NCI-H446 treated with DMSO at 0.1 percent for 48 hours (cell line): ENCODE results near the gene DPCD.
"Not testable (repeated sequence)": the region's sequence is repeated elsewhere in the genome, so short reads cannot be mapped to it uniquely, and the experiment has no call there.

Experiments used
- DNase-seq: peaks from one replicate; lab custom pipeline; 2025; lab: John Stamatoyannopoulos, UW

The DPCD gene

DNA sequence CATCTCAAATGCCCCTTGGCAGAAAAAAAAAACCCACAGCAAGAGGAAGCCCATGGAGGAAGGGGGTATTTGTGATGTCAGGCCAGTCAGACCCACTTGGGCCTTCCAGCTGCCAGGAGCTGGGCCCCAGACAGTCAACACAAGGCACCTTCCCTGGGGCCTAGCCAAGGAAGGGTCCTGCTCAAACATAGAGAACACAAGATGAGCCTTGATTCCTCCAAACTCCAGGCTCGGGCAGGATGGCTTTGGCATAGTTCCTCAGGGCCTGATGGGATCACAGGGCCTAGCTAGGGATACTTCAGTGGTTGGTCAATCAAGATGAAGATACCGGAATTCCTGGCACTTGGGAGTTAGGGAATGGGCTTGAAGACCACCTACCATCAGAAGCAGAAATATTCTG lies 30.8 kb downstream of the DPCD start:
- DNase-seq, result no peak

DNA sequence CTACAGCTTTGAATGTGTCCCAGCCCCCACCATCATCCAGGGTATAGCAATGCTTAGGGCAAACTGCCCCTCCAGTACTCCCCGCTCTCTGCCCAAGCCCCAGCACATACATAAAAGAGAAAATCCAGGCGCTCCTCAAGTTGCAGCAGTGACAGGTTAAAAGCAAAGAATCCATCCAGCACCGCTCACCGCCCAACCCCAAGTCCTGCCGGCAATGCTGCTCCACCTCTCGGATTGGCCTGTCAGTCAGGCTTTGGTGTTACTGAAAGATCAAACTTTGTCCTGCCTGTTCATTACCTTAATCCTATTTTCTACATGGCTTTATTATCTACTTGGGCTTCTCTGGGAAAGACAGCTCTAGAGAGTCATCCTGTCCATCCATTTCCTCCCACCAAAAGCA lies 31.9 kb downstream of the DPCD start:
- DNase-seq, result no peak

DNA sequence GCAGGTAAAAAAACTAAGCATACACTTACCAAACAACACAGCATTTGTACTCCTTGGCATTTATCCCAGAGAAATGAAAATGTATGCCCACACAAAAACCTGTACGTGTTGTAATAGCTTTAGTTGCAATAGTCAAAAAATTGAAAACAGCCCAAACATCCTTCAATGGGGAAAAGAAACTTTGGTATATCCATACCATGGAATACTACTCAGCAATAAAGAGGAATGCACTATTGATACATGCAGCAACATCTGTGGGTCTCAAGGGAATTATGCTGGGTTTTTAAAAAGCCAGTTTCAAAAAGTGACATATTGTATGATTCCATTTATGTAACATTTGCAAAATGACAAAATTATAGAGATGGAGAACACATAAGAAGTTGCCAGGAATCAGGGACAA lies 35.4 kb downstream of the DPCD start:
- DNase-seq, result no peak

DNA sequence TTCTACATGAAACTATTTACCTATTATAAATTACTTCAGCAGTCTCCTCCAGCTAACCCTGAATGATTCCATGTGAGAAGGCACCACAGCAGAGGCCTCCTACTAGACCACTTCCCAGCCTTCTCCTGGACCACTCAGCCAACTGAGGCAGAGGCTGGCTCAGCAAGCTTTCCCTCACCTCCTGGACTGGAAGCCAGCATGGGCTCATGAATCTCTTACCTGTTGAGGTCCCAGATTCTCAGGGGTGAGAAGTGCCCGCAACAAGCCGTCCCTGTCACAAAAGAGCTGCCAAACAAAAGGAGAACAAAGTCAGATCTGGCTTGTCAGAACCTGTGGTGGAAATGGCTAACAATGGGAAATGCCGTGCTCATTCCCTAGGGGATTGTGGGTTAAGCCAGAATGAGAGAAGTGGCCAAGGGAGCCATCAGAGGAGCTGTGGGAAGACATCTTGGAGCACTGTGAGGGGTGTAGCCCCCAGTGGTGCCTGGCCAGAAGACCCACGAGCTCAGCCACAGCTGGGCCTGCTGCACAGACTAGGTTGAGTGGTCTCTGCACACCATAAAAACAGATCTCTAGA lies 36.5 kb downstream of the DPCD start:
- DNase-seq, result no peak

DNA sequence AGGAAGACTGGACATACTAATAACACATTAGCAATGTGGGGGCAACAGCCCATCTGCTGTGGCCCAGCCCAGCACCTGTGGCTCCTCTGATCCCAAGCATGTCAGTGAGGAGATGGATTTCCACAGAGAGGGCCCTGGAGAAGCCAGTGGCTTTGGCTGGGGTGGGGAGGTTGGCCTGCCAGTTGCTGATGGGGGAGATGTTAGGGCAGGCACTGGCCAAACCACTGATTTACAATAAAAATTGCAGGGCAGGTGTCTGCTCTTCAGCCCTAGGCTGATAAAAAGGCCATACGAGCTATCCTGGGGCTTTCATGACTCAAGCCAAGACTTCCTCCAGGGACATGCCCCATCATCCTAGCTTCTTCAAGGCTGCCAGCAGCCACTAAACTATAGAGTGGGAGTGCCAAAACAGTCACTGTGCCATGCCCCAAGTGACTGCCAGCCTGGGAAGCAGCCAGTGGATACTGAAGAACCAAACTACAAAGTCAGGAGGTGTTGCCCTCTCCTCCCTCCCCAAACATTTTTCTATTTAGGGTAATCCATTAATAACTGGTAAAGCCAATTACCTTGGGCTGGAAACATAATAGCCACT lies 37.8 kb downstream of the DPCD start:
- peak; percentile 10 for DNase-seq

DNA sequence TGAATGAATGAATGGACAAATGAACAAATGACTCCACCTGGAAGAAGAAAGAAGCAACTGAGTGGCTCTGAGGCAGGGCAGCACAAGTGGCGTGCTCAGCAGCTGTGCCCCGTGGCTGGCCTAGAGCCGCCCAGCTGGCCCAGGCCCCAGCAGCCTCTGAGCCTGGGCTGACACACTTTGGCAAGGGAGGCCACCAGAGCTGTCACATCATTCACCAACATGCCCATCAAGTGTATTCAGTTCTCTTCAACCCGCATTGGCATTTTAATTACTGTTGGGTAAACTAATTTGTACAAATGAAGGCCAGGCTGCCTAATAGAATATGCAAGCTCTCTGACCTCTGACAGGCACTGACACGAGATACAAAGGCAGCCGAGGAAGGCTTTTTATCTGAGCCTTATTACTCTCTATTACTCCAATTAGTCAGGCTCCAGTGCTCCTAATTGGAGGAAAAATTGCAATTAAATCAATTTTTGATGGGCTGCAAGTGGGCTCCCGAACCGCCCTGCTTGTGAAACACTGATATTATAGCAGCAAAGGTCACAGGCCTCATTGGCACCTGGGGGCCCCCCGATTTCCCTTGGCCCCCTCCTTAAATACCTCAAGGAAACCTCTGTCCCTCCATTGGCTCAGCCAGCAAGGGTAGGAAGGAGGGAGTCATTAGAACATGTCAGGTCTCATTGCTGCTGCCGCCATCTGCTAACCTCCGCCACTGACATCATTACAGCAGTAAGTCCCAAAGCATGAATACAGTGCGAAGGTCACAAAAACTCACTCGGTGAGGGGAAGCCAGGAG lies 41.9 kb downstream of the DPCD start:
- DNase-seq, result no peak

DNA sequence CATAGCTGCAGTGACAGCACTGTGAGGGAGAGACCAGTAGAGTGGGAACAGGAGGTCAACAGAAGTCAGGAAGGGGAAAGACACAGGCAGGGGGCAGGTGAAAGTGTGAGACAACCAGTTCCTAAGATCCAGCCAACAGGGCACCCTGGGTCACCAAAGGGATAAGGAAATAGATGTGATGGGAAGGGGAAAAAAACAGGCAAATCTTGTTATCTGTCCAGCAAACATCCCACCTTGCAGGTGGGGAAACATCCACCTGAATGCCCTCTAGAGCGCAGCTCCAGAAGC lies 42.5 kb downstream of the DPCD start:
- DNase-seq, result no peak

DNA sequence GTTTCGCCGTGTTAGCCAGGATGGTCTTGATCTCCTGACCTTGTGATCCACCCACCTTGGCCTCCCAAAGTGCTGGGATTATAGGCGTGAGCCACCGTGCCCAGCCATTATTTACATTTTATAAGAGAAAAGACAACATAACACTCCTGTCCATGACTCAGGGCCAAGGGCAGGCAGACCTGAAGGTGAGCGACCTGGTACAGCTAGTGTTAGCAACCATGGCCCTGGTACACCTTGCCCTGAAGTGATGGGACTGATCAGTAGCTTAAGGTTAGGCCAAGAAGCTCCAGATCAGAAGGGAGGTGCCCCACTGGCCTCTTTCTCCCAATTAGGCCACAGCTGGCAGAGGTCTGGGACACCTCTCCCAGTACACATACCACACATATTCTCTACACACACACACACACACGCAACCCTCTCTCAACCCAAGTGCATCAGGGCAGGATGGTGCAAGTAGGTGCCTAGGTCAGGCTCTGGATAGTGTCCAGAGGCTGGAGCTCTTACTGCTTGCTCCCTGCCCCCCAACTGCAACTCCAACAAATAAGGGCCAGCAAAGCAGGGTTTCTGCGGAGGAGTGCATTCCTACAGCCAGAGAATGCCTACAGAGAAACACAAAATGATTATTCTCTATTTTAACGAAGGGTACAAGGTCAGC lies 43.8 kb downstream of the DPCD start:
- DNase-seq, result no peak

DNA sequence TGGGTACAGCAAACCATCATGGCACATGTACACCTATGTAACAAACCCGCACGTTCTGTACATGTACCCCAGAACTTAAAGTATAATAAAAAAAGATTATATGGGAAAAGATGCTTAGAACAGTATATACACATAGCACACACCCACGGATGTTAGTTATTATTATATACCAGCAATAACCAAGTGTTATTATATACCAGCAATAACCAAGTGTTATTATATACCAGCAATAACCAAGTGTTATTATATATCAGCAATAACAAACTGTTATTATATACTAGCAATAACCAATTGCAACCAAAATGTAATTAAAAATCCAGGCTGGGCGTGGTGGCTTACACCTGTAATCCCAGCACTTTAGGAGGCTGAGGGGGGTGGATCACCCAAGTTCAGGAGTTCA lies 45.4 kb downstream of the DPCD start:
- not testable (repeated sequence) for DNase-seq

DNA sequence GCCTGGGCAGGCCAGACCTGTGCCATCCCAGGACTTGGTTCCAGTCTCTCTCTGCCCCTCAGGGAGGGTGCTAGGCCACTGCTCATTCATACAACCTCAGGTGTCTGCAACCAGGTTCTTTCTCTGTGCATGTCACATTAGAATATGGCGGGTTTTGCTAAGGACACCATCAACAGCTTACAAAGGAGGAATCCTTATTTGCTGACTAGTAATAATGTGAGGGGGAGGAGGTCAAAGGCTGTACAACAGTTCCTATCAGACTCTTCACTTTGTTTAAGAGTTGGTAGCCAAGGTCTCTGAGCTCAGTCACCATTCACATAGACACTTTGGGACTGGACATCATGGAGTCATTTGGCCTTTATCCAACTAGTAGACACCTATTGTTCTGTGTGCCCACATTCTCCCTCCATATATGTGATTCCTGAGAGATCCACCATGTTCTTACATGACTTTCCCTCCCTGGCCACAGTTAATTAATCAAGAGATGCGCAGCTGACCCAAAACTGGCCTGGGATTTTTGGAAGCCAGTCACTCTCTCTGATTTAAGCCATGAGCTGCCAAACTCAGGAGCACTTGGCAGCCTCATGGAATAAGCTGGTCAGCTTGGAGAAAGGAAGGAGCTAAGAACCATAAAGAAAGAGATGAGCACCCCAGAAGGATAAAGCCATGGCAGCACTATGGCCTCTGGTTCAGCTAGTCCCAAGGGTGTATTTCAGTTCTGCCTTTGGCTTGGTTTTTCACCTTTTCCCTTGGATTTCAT lies 51.2 kb downstream of the DPCD start:
- no peak for DNase-seq

DNA sequence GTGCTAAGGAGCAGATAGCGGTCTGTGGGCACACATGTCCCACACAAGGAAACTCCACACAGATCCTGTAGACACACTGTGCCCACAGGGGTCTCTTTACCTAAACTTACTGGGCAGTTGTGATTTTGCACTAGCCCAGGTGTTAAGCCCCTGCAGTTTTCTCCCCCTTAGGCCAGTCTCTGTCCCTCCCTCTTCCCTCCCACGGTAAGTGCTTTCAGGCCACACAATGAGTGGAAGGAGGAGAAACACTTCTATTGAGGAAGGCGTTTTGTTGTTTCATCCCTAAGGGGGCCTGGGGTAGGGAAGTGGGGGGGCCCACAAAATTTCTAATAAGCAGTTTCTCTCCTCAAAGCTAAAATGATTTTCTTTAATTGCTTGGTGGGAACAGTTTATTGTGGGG lies 55.4 kb downstream of the DPCD start:
- no peak for DNase-seq

DNA sequence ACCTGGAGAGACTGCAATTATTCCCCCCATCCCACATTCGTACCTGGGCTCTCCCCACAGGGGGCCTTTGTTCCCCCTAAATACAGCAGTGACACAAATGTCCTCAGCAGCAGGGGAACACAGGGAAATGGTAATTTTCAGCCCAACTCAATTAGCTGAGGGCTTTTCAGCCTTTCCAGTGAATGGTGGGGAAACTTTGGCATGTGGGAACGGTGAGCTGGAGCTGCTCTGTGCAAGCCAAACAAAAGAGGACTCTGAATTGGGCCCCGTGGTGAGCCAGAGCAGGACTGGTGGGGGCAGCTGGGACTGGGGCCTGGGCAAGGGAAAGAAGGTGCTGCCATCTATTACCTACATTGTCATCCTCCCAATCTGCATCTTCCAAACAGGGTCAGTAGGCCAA lies 55.9 kb downstream of the DPCD start:
- no peak for DNase-seq

DNA sequence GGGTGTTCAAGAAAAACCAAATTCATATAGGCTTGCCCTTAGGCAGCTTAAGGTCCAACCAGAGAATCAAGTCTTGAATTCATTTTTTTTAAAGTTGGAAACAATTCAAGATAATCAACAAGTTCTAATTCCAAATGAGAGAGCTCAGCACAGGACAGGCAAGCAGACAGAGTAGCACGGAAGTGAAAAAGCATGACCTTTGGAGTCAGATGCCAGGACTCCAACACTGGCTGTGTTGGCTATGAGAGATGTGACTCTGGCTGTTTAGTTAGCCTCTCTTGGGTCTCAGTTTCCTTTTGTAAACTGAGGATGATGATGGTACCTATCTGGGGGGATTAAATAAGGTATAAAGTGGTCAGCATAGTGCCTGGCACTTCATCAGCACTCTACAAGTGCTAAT lies 57.5 kb downstream of the DPCD start:
- DNase-seq, result no peak

DNA sequence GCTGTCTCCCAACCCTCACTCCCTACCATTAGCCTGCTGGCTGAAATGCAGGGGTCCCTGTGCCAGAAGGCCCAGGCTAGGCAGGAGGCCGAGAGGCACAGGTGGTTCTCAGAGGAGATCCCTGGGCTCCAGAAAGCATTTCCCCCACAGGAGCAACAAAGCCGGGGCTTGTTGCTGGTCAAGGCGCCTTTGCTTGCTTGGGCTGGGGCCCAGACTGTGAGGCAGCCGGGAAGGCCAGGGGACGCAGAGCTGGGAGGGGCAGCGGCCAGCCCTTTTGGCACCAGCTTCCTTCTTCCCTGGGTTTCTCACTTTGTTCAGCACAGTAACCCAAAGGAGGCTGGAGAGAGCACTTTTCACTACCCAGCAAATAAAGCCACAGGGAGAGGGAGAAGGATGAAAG lies 58.2 kb downstream of the DPCD start:
- DNase-seq, result no peak

DNA sequence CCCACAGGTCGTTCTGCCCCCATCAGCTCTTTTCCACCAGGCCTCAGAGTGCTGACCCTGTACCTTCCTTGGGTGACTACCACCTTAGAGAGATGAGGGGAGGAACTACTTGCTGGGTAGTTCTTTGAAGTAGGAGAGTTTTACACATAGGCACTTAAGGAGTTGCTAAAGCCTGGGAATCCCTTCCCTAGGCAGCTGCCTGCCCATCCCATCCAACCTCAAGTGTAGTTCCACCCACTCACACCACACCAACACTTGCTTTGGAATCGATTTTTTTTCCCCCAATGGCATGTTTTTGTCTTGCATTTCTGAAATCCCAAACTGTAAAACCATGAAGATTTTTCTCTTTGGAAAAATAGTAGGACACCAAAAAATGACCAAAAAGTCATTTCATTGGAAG lies 59.1 kb downstream of the DPCD start:
- DNase-seq, result no peak

DNA sequence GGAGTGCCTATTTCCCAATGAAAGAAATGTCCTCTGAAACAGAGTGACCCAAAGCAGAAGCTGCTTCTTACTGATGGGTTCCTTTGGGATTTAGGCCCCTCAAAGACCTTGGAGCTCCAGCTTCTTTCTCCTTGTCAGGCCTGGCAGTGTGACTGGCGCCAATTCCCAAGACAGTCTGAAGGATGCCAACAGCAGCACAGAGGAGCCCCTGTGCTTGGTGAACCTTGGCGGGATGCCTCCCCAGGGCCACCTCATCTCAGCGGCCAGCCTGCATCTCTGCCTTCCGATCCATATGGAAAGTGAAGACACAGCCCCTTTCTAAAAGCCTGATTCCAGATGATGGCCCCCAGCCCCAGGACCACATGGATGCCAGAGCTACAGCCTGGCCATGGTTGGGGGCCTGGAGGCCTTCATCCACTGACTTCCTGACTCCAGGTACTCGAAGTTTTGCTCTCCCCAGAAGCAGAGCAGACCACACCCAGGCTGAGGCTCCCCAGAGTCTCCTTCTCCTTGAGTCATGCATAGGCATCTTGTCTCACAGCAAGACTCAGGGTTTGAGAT lies 61.5 kb downstream of the DPCD start:
- DNase-seq, result no peak

DNA sequence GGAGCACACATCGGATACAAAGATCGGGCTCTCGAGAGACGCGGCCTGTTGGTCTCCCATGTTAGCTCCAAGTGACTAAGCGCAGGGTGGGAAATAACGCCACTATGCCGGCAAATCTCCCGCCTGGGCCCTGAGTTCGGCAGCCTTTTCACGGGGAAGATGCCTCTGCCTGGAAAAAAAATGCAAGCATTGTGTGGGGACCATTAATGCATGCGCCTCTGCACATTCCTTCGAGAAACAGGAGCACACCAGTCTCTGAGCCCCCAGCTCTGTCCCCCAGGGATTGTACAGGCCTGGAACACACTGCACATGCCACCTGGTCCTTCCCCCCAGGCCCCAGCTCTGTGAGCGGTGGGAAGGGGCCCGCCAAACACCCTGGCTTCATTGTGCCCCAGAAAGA lies 62.7 kb downstream of the DPCD start:
- no peak for DNase-seq

DNA sequence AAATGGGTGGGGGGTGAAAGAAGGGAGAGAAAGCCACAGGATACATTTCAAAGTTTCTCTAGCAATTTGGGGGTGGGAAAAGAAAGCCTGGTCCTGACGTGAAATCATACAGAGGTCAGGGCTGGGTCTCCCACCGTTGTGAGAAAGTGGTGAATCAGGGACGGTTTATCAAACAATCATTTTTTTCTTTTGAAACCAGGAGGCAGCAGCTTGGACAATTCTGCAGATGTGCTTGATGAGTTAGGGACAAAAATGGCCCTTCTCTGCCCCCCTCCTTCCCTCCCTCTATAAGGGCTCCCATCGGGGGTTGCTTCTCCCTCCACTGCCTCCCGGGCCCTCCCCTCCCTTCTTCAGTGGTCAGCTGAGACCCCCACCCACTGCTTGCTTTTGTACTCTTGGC lies 63.2 kb downstream of the DPCD start:
- DNase-seq, result no peak

DNA sequence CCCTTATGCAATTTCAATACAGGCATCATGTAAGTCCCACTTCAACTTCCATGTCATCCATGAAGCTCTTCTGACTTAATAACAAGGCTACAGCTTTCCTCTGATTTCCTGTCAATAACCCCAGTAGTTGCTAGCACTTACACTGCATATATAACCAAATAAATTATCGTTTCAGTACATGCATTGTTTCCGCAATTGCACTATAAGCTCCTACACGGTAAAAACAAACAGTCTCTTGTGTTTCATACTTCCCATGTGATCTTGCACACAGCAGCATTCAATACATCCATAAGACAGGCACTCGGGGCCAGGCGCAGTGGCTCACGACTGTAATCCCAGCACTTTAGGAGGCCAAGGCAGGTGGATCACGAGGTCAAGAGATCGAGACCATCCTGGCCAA lies 65.4 kb downstream of the DPCD start:
- DNase-seq, result no peak

DNA sequence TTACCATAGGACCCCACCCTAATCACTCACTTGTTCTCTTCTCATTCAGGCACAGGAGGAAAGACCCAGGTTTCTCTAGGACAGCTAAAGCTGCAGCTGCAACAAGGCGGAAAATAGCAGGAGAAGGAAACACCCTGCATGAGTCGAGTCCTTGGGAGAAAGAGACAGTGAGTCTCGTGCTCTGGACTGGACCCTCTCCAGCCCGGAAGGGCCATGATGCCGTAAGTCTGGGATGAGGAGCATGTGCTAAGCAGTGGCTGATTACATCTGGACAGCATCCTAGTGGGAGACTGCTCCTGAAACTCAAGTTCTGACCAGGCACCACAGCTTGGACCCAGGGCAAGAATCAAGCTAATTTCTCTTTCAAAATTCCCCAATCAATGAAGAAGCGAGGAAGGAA lies 67.4 kb downstream of the DPCD start:
- DNase-seq, result no peak

DNA sequence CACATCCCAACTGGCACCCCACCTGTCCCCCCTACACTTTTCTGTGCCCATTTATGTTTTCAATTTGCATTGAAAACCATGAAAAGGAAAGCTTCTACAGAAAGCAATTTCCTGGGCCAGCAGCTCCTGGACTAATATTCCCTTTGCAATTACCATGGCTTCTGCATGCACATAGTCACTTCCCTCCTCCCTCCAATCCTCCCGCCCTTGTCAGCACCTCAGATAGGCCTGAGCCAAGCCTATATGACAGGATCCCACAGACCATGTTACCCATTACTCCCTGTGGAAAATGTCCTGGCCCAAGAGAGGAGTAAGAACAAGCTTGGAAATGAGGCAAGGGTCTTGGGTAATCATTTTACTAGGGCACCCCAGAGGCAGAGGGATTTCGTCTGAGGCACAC lies 68.8 kb downstream of the DPCD start:
- no peak for DNase-seq

DNA sequence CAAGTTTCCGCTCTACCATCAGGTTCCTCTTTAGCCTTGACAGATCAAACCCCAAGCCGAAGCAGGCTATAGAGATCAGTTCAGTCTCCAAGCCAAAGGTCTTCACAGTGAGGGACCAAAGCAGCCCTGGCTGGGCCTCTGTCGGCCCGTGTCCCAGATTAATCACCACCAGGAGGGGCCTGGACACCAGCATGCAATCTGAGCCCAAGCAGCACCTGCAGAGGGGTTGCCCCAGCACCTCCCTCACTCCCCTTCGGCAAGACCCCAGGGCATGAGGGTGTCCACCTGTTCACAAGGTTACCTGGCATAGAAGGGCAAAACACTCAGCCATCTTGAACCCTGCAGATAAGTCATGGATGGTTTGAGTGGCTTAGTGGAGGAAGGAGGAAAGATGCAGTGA lies 70.9 kb downstream of the DPCD start:
- no peak for DNase-seq
